Stomach smooth muscle (tissue), 2 donors: ENCODE results near the gene MMRN2.

Experiments
- H3K27ac ChIP-seq: one replicate; pipeline ENCODE4 v1.7.0; 2013; ENCODE audit warnings: mild to moderate bottlenecking, low read length, inconsistent platforms
- H3K27me3 ChIP-seq, 2 donors: one replicate each; pipeline ENCODE4 v1.7.0; 2013; ENCODE audit warnings: low read length in 2 of 2; ENCODE audit not compliant: insufficient read depth in 2 of 2, control insufficient read depth in 1 of 2
- H3K36me3 ChIP-seq, 2 donors: one replicate each; pipeline ENCODE4 v1.7.0; 2013; ENCODE audit warnings: low read length in 2 of 2; ENCODE audit not compliant: control insufficient read depth in 2 of 2, insufficient read depth in 2 of 2
- H3K4me1 ChIP-seq: one replicate; pipeline ENCODE4 v1.7.0; 2013; ENCODE audit warnings: low read length; ENCODE audit not compliant: control insufficient read depth, insufficient read depth
- H3K4me3 ChIP-seq, 2 donors: one replicate each; pipeline ENCODE4 v1.7.0; 2013; ENCODE audit warnings: low read length in 2 of 2
- H3K9ac ChIP-seq, 2 donors: one replicate each; pipeline ENCODE4 v1.7.0; 2013; ENCODE audit warnings: low read length in 2 of 2, mild to moderate bottlenecking in 1 of 2
- H3K9me3 ChIP-seq, 2 donors: one replicate each; pipeline ENCODE4 v1.7.0; 2013; ENCODE audit warnings: low read length in 2 of 2; ENCODE audit not compliant: control insufficient read depth in 2 of 2
- donor health status: healthy.
- donor health status: Pancreatic carcinoma.

Gene MMRN2

GRCh38 chr10:86904600-86904999, 52.8 kb downstream of the MMRN2 start:
- no peak overlapping the region for H3K9ac ChIP-seq
- peaks cover 15 to 25% of the 10 kb centered on the region in 2 donors for H3K36me3 ChIP-seq
- no peaks in the 10 kb centered on the region for H3K9me3 ChIP-seq
- H3K27ac ChIP-seq: no peak overlapping the region
- H3K4me1 ChIP-seq: peaks cover 10% of the 10 kb centered on the region
- H3K4me3 ChIP-seq: no peak overlapping the region
- H3K27me3 ChIP-seq: no peaks in the 10 kb centered on the region

- Histone ChIP-seq H3K36me3 (peaks cover 6 to 18% of the 10 kb centered on the region in 2 donors), H3K27me3 (no peaks in the 10 kb centered on the region), H3K27ac (peak overlapping the region; percentile 68), H3K4me3 (no peak overlapping the region), H3K4me1 (peaks cover 15% of the 10 kb centered on the region), H3K9me3 (no peaks in the 10 kb centered on the region), H3K9ac (peak overlapping the region in 1 of 2 donors; percentile 43)
These were observed 56.5 kb downstream of the MMRN2 start for GRCh38 chr10:86900955-86901354.

GRCh38 chr10:86899670-86900276, 57.6 kb downstream of the MMRN2 start:
- no peaks in the 10 kb centered on the region for H3K27me3 ChIP-seq
- peak overlapping the region in 1 of 2 donors; percentile 43 for H3K9ac ChIP-seq
- H3K27ac ChIP-seq: no peak overlapping the region

GRCh38 chr10:86899132-86899531, 58.3 kb downstream of the MMRN2 start:
- H3K9ac ChIP-seq: no peak overlapping the region
- H3K4me3 ChIP-seq: no peak overlapping the region

More at GRCh38 chr10:86899670-86900276, 57.6 kb downstream of the MMRN2 start:
- Histone ChIP-seq H3K9me3 (no peaks in the 10 kb centered on the region), H3K4me1 (peaks cover 13% of the 10 kb centered on the region), H3K36me3 (peaks cover 6 to 11% of the 10 kb centered on the region in 2 donors), H3K4me3 (no peak overlapping the region)

GRCh38 chr10:86898511-86898910, 58.9 kb downstream of the MMRN2 start:
- Histone ChIP-seq H3K27me3 (no peaks in the 10 kb centered on the region), H3K27ac (no peak overlapping the region), H3K9ac (no peak overlapping the region), H3K4me1 (peaks cover 13% of the 10 kb centered on the region), H3K4me3 (no peak overlapping the region), H3K36me3 (peaks cover 6 to 9% of the 10 kb centered on the region in 2 donors), H3K9me3 (no peaks in the 10 kb centered on the region)

More at GRCh38 chr10:86899132-86899531, 58.3 kb downstream of the MMRN2 start:
- Histone ChIP-seq H3K4me1 (peaks cover 13% of the 10 kb centered on the region), H3K27ac (no peak overlapping the region), H3K9me3 (no peaks in the 10 kb centered on the region), H3K27me3 (no peaks in the 10 kb centered on the region), H3K36me3 (peaks cover 6 to 9% of the 10 kb centered on the region in 2 donors)

GRCh38 chr10:86889997-86890396, 67.4 kb downstream of the MMRN2 start:
- H3K36me3 ChIP-seq: peaks cover 0 to 6% of the 10 kb centered on the region in 2 donors
- H3K27ac ChIP-seq: no peak overlapping the region
- H3K4me1 ChIP-seq: peaks cover 6% of the 10 kb centered on the region
- no peaks in the 10 kb centered on the region for H3K27me3 ChIP-seq
- no peak overlapping the region for H3K4me3 ChIP-seq
- H3K9ac ChIP-seq: no peak overlapping the region
- H3K9me3 ChIP-seq: no peaks in the 10 kb centered on the region

- Histone ChIP-seq H3K9me3 (no peaks in the 10 kb centered on the region), H3K27me3 (no peaks in the 10 kb centered on the region), H3K9ac (no peak overlapping the region), H3K4me1 (peaks cover 6% of the 10 kb centered on the region), H3K36me3 (peaks cover 0 to 6% of the 10 kb centered on the region in 2 donors), H3K4me3 (no peak overlapping the region), H3K27ac (peak overlapping the region; percentile 18)
These were observed 68.6 kb downstream of the MMRN2 start for GRCh38 chr10:86888585-86889381.
